ENCODE results near the gene DPPA4. TPM values are rescaled to one million over a fixed set of nuclear protein-coding genes. Genes with fewer than 3 reads are reported as not detected.

DPPA4 gene
- total RNA-seq, 1 donor from 2014 or later, result not detected

GRCh38 chr3:109339197-109339596 lies 1.9 kb upstream of the DPPA4 start:
- peak; percentile 73 for DNase-seq (ENCODE audit: low read depth)

GRCh38 chr3:109338322-109338721 lies 976 bp upstream of the DPPA4 start:
- no peak for DNase-seq (ENCODE audit: low read depth)

- no peak for DNase-seq (ENCODE audit: low read depth)
Measured at GRCh38 chr3:109336291-109336861, 970 bp downstream of the DPPA4 start.

GRCh38 chr3:109334572-109334971 lies 2.8 kb downstream of the DPPA4 start:
- no peak for DNase-seq (ENCODE audit: low read depth)

- no peak for DNase-seq (ENCODE audit: low read depth)
Measured at GRCh38 chr3:109331692-109332091, 5.7 kb downstream of the DPPA4 start.

- no peak for DNase-seq (ENCODE audit: low read depth)
Measured at GRCh38 chr3:109330405-109330804, 6.9 kb downstream of the DPPA4 start.

- no peak for DNase-seq (ENCODE audit: low read depth)
Measured at GRCh38 chr3:109328202-109328601, 9.1 kb downstream of the DPPA4 start.

- no peak for DNase-seq (ENCODE audit: low read depth)
Measured at GRCh38 chr3:109325657-109326056, 11.7 kb downstream of the DPPA4 start.

- no peak for DNase-seq (ENCODE audit: low read depth)
Measured at GRCh38 chr3:109325109-109325508, 12.2 kb downstream of the DPPA4 start.

GRCh38 chr3:109316162-109316730 lies 21.1 kb downstream of the DPPA4 start, which contains the start of gene DPPA2:
TSS of gene DPPA2 (minus strand) at chr3:109316517. CDS start at chr3:109314542, 1,975 bp downstream.
- no peak for DNase-seq (ENCODE audit: low read depth)

- DNase-seq (ENCODE audit: low read depth), result peak; percentile 70
Measured at GRCh38 chr3:109313061-109313460, 24.3 kb downstream of the DPPA4 start.

GRCh38 chr3:109297496-109297895 lies 39.9 kb downstream of the DPPA4 start:
- DNase-seq (ENCODE audit: low read depth), result no peak

GRCh38 chr3:109284071-109284470 lies 53.3 kb downstream of the DPPA4 start:
- DNase-seq (ENCODE audit: low read depth), result no peak

- no peak for DNase-seq (ENCODE audit: low read depth)
Measured at GRCh38 chr3:109278546-109278945, 58.8 kb downstream of the DPPA4 start.

- DNase-seq (ENCODE audit: low read depth), result no peak
Measured at GRCh38 chr3:109278141-109278540, 59.2 kb downstream of the DPPA4 start.

Other genes starting within 250 kb of the DPPA4 start
- under 0.01 and 0.05 TPM in 2 replicates for gene MORC1, start 219.4 kb downstream of the DPPA4 start, total RNA-seq
- gene C3orf85, start 200.8 kb downstream of the DPPA4 start, total RNA-seq, result not detected in 2 replicates
- gene DPPA2, start 21.0 kb downstream of the DPPA4 start, total RNA-seq, result 0.35 TPM in 1 of 2 replicates, not detected in the other

Measured in renal cortical epithelial cell (primary cell).